HS-27A (cell line): ENCODE results near the gene EYA2.
A peak's percentile ranks its signal among the peaks of the same experiment; 100 is the strongest.
"Not testable (repeated sequence)": the region's sequence is repeated elsewhere in the genome, so short reads cannot be mapped to it uniquely, and the experiment has no call there.

Source experiments
- DNase-seq: peaks from one replicate; pipeline ENCODE4 v3.0.0-alpha.2; 2012; ENCODE audit warnings: low read depth, missing footprints

Gene EYA2

DNA sequence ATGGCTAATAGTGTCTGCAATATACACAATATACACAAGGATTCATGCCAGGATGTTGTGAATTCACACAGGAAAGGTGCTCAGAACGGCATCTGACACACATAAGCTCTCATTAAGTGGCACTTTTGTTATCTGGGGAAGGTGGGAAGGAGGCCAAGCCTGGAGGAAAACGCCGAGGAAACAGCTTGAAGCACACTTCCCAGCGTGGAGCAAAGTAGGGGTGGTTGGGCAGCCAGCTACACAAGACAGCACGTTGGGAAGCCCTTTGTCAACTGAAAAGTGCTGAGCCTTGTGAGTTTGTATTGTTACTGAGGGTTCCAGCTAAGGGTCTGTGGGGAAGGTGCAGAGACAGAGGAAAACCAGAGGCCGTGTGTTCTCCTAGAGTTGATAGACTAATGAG, 280.9 kb downstream of the EYA2 start:
- no peak for DNase-seq

GRCh38 chr20:47176217-47176616, 281.6 kb downstream of the EYA2 start:
- not testable (repeated sequence) for DNase-seq

DNA sequence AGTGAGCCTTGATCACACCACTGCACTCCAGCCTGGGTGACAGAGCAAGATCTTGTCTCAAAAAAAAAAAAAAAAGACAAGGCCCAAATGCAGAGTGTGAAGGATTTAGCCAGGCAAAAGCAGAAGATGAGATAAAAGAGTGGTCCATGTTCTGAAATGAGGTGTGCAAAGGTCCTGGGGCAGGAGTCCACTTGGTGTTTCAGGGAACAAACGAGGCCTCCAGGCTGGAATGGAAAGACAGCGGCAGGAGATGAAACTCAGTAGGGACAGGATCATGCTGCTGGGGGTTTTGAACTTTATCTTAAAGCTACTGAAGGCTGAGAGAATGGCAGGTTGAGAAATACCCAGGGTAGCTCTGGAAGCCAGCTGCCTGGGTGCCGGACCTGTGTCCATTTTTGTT, 283.6 kb downstream of the EYA2 start:
- no peak for DNase-seq

GRCh38 chr20:47178851-47179250, 284.2 kb downstream of the EYA2 start:
- no peak for DNase-seq

DNA sequence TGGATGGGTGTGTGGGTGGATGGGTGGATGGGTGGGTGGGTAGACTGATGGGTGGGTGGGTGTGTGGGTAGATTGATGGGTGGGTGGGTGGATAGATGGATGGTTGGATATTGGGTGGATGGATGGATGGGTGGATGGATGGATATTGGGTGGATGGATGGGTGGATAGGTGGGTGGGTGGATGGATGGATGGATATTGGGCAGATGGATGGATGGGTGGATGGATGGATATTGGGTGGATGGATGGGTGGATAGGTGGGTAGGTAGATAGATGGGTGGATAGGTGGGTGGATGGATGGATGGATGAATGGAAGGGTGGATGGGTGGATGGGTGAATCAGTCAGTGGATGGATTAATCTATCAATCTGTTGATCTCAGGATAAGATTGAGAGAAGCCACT, 284.6 kb downstream of the EYA2 start:
- DNase-seq = no peak

DNA sequence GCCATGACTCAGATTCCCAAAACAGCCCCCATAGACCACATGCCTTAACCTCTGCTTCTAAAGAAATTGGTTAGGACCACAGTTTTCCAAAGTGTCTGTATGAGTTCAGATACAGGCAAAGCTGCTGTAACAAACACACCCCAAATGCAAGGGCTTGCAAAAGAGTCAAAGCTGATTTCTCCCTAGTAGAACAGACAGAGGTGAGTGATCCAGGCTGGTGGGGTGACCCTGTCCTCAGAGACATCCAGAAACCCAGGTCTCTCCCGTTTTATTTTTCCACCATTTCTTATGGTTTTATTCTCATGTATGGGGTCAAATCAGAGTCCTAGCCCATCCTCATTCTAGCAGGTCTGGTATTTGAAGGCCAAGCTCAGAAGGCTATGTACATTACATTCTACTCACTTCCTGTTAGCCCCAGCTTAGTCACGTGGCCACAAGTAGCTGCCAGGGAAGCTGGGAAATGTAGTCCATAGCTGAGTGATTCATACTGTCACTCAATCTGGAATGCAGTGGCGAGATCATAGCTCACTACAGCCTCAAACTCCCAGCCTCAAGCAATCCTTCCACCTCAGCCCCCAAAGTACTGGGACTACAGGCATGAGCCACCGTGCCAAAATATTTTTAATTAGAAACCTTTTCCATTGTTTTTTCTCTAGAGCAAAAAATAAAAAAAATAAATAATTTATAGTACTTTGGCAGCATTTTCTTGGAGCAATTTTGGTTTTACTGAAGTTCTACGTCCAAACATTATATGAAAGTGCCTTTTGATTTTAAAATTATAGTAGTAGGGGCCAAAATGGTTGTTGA, 286.6 kb downstream of the EYA2 start:
- DNase-seq = peak; percentile 58

- no peak for DNase-seq
Measured at GRCh38 chr20:47183367-47183766, 288.7 kb downstream of the EYA2 start.

GRCh38 chr20:47187450-47188195, 293.0 kb downstream of the EYA2 start:
- no peak for DNase-seq

DNA sequence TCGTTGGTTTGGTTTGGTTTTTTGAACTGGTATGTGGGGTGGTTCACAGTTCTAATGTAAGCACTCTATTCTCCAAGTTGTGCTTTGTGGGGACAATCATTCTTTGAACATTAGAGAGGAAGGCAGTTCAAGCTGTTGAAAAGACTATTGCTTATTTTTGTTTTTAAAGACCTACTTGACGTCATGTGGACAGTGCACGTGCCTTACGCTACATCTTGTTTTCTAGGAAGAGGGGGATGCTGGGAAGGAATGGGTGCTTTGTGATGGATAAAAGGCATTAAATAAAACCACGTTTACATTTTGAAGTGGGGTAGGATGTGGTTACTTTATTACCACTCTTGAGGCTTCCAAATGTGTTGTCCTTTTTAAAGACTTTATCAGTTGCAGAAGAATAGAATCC, 293.9 kb downstream of the EYA2 start:
- no peak for DNase-seq

DNA sequence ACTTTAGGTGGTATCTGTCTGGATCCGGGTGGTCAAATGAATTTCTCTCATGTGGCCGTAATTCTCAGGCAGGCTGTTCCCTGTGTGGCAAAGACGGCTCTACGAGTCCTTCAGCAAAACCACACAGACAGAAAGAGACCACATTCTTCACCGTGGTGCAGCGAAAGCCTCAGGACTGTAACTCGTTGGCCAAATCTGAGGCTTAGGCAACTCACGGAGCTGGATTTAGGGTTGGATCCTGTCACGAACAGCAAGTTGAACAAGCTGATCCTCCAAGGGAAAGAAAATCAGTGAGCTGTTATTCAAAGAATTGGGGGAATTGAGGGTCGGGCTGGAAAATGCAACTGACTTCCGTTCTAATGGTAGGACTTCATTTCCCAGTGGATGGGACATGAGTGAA, 294.4 kb downstream of the EYA2 start:
- no peak for DNase-seq

DNA sequence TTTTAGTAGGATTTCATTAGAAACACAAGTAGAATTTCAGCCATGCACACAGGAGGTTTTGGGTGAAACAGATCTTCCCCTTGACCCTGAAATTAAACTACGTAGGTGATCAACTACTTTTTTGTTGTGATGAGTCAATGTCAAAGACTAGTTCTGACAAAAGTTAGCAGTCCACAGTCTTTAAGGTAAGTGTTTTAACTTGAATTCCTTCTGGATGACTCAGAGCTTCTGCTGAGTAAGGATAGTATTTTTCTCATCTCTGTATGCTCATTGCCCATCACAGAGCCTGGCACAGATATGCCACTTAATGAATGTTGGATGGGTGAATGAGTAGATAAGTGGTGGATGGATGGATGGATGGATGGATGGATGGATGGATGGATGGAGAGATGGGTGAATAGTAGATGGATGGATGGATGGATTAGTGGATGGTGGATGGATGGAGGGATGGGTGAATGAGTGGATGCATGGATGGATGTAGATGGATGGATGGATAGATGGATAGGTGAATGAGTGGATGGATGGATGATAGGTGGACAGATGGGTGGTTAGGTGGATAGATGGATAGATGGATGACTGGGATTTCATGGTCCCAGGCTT, 296.5 kb downstream of the EYA2 start:
- DNase-seq = no peak

DNA sequence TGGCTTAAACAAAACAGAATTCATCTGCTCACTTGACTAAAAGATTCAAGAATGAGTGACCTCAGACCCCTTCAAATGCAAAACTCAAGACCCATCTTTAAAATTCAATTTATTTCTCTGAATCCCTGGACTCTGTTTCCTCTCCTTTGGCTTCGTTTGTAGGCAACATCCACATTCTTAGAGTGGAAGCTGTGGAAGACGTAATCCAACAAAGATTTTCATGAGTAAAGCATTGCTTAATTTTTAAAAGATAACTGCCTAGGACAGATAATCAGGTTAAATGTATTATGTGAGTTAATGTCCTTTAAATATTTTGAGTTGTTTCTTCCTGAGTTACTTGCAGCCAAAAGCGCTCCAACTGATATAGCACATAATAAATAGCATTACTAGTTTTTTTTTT, 297.3 kb downstream of the EYA2 start:
- no peak for DNase-seq

DNA sequence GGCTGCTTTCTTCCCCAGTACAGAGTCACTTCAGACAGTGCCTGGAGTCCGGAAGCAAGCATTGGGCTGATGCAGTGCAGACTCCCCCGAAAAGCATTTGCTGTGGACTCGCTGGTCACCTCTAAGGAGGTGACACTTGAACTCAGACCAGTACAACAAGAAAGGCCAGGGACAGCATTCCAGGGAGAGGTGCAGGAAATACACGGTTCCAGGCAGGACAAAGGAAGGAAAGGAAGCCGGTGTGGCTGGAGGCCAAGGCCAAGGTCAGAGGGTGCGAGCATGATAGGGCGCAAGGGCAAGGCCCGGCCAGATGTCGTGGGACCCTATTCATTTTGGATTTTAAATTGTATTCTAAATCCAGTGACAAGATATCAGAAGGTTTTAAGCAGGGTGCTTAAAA, 300.9 kb downstream of the EYA2 start:
- DNase-seq = no peak

DNA sequence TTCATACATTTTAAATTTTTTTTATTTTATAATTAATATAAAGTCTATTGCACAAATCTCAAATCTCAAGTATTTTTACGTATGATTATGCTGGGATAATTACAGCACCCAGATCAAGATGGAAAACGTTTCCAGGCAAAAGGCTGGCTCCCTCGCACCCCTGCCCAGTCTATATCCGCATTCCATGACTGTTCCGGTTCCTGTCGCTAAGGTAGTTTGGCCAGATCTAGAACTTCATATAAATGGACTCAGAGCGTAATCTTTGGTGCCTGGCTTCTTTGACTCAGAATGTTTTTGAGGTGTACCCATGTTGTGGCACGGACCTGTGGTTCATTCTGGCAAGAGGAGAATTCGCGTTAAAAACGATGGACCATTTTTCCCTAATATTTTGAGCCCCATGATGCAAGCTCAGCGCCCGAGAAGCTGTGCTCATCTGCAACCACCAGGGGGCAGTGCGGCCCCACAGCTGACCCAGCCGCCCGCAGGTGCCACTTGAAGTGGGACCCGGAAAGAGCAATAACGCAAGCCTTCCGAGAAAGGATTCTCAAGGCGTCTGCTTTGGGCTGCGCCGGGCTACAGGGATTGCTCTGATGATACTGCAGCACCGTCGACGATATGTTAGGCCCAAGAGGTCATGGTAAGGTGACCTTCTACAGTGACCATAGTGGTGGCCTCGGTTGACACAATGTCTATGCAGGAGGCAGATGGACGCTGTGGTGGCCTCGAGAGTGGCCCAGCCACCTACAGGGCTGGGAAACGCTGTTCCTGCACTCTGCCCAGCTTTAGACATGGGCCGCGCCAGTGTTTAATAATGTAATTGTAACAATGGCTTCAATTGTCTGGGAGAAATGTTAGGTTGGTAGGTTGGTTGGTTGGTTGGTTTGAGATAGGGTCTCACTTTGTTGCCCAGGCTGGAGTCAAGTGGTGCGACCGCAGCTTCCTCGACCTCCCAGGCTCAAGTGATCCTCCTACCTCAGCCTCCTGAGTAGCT, 301.7 kb downstream of the EYA2 start:
- no peak for DNase-seq

DNA sequence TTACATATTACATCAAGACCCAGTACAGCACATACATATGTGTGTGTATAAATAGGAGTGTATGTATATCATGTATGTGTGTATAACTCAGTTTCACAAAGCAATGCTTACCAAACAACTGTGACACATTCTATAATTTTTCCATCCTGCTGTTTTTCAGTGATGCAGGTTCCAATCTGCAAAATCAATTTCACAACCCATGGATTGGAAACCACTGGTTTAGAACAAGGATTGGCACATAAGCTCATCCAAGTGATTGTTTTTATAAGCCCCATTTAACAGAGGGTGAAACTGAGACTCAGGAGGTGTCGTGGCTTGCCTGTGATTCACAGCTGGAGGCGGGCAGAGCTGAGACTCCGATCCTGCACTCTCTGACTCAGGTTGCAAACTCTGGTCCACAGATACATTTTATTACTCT, 303.6 kb downstream of the EYA2 start:
- no peak for DNase-seq

- no peak for DNase-seq
Measured at GRCh38 chr20:47198996-47199552, 304.4 kb downstream of the EYA2 start.

GRCh38 chr20:47201074-47201730, 306.6 kb downstream of the EYA2 start:
- DNase-seq = no peak

DNA sequence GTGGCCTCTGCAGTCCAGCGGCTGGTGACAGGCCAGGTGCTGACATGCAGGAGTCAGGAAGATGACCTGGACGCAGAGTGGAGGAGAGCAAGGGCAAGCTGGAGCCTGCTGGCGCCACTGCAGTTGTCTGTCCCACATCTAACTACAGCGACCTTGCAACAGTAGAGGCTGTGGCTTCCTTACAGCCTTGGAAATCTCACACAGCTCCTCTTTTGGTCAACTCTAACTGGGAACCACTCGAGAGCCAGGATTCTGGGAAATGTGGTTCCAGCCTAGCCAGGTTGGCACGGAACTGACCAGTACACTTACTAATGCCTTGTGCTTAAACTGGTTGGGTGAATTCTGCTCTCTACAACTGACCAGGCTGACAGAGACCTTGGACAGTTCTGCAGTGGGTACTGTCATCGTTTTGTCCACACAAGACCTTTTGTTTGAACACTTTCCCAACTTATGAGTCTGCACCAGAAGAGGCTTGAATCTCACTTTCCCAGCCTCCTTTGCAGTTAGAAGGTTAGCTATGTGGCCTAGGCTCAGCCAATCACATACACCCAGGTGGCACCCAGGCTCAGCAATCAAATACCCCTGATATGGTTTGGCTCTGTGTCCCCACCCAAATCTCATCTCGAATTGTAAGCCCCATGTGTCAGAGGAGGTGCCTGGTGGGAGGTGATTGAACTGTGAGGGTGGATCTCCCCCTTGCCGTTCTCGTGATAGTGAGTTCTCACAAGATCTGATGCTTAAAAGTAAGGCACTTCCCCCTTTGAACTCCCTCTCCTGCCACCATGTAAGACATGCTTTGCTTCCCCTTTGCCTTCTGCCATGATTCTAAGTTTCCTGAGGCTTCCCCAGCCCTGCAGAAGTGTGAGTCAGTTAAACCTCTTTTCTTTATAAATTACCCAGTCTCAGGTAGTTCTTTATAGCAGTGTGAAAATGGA, 308.4 kb downstream of the EYA2 start:
- no peak for DNase-seq

DNA sequence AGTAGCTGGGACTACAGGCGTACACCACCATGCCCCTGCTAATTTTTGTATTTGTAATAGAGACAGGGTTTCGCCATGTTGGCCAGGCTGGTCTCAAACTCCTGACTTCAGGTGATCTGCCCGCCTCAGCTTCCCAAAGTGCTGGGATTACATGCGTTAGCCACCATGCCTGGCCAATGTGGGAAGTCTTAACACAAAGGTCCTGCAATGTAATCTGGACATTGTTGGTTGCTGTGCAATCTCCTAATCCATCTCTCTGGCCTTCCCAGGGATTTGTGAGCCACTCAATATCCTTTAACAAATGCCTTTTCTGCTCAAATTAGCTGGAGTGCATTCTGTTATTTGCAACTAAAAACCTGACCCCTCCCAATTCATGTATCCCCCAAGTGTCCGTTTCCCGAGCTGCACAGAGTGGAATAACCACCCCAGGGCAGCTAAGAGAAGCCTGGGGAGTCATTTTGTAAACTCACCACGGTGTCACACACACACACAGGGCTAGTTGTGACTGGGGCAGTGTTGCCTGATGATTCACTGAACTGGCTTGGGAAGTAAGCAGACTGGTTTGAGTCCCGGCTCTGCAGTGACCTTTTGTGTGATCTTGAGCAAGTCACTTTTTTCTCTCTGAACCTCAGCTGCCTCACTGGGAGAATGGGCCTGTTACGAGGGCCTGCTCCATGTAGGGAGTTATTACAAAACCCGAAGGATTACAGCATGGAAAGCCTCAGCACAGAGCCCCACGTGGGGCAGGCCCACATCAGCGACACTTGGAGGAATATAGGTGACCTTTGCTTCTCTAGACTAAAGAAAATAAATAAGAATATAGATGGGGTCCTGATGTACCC, 309.6 kb downstream of the EYA2 start:
- DNase-seq = no peak
